MM.1S (cell line): ENCODE measurements around the gene PNPLA7.

ENCODE experiments used
- DNase-seq: peaks from one replicate; pipeline ENCODE4 v3.0.0-alpha.2; 2015
- H2AFZ ChIP-seq: fragments of 300-600 bp; sonication (generic); 2 replicates; pipeline ENCODE4 v1.6.0; 2016; ENCODE audit warnings: antibody characterized with exemption, low read length
- H3F3A ChIP-seq: fragments of 300-600 bp; sonication (generic); 2 replicates; pipeline ENCODE4 v1.6.1; 2016; ENCODE audit warnings: mild to moderate bottlenecking, antibody characterized with exemption, low read length, moderate library complexity, mixed read lengths; ENCODE audit not compliant: insufficient read depth
- H3K27ac ChIP-seq: fragments of 300-600 bp; sonication (generic); 2 replicates; pipeline ENCODE4 v1.5.1; 2016; ENCODE audit warnings: mild to moderate bottlenecking, low read length
- H3K27me3 ChIP-seq: fragments of 300-600 bp; sonication (generic); replicated peaks from 2 replicates; pipeline ENCODE4 v1.6.0; 2016; ENCODE audit warnings: low read length; ENCODE audit not compliant: insufficient read depth
- H3K36me3 ChIP-seq: fragments of 300-600 bp; sonication (generic); replicated peaks from 2 replicates; pipeline ENCODE4 v1.6.1; 2016; ENCODE audit warnings: mild to moderate bottlenecking, low read length, mixed read lengths; ENCODE audit not compliant: insufficient read depth
- H3K4me1 ChIP-seq: fragments of 300-600 bp; sonication (generic); 2 replicates; pipeline ENCODE4 v1.6.1; 2016; ENCODE audit warnings: low read length, mixed read lengths
- H3K4me2 ChIP-seq: fragments of 300-600 bp; sonication (generic); 2 replicates; pipeline ENCODE4 v1.6.0; 2016; ENCODE audit warnings: low read depth, low read length
- H3K4me3 ChIP-seq: fragments of 300-600 bp; sonication (generic); 2 replicates; pipeline ENCODE4 v1.5.1; 2016; ENCODE audit warnings: low read length, mixed read lengths
- H3K79me2 ChIP-seq: fragments of 300-600 bp; sonication (generic); 2 replicates; pipeline ENCODE4 v1.6.1; 2016; ENCODE audit warnings: mixed run types, low read length, mixed read lengths
- H3K9ac ChIP-seq: fragments of 300-600 bp; sonication (generic); 2 replicates; pipeline ENCODE4 v1.6.1; 2016; ENCODE audit warnings: low read length, mixed read lengths
- H3K9me2 ChIP-seq: fragments of 300-600 bp; sonication (generic); replicated peaks from 2 replicates; pipeline ENCODE4 v1.6.1; 2016; ENCODE audit warnings: mild to moderate bottlenecking, low read length, mixed read lengths; ENCODE audit not compliant: insufficient read depth
- H3K9me3 ChIP-seq: fragments of 300-600 bp; sonication (generic); replicated peaks from 2 replicates; pipeline ENCODE4 v1.6.1; 2016; ENCODE audit warnings: mild to moderate bottlenecking, low read length, mixed read lengths; ENCODE audit not compliant: insufficient read depth
- H4K20me1 ChIP-seq: fragments of 300-600 bp; sonication (generic); 2 replicates; pipeline ENCODE4 v1.6.1; 2016; ENCODE audit warnings: mild to moderate bottlenecking, low read length, moderate library complexity, mixed read lengths; ENCODE audit not compliant: insufficient read depth
- EZH2 ChIP-seq: fragments of 300-600 bp; sonication (generic); optimal IDR thresholded peaks from 2 replicates; pipeline ENCODE3; 2017; ENCODE audit warnings: low read depth, mild to moderate bottlenecking, antibody characterized with exemption, low read length, mixed read lengths
- EZH2phosphoT487 ChIP-seq: fragments of 300-600 bp; sonication (generic); IDR thresholded peaks from 2 replicates; pipeline ENCODE4 v1.6.1; 2018; ENCODE audit warnings: antibody characterized with exemption, low read length
- TF ChIP-seq, protein P1 (sequence below): fragments of 300-600 bp; sonication (generic); IDR thresholded peaks from 2 replicates; pipeline ENCODE4 v1.5.1; 2016; ENCODE audit warnings: antibody characterized with exemption, low read length, mixed read lengths

The PNPLA7 gene

DNA sequence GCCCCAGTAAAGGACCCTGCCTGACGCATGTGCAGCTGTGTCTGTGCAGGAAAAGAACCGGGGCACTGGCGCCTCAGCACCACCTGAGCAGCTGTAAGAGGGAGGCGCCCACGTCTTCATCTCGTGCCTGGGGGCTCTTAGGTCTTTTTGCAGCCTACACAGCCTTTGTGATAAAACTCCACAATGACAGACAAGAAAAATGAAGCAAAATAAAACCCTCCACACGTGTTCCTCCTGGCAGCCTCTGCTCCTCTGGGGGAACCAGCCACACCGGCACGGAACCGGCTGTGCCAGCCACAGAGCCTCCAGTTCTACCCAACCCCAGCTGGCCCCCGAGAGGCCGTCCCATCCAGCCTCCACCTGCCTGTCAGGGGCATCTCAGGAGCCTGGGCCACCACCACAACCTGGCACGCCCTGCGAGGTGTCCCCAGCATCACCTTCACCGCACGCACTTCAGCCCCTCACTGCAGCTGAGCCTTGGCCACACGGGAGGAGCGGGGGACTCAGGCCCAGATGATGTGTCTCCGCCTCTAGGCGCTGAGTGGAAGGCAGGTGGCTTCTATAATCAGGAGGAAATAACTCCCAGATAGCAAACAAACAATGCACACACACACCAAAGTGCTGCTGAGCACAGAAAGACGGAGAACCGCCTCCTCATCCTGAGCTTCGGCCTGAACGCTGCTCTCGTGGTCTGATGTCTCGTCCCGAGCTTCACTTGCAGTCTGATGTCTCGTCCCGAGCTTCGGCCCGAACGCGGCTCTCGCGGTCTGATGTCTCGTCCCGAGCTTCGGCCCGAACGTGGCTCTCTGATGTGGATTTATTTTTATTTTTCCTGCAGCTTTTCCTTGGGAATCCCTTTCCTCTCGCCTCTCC, 62.5 kb downstream of the PNPLA7 start:
- Histone ChIP-seq H3K9me3 (no peaks in the 10 kb centered on the region), H3K4me3 (no peak overlapping the region), H3K9me2 (no peaks in the 10 kb centered on the region), H3F3A (peaks cover 10% of the 10 kb centered on the region; the same call in 1 of the 2 replicates), H3K79me2 (no peaks in the 10 kb centered on the region), H4K20me1 (no peaks in the 10 kb centered on the region), H3K27ac (no peak overlapping the region), H3K9ac (no peak overlapping the region), H2AFZ (no peak overlapping the region), H3K4me1 (peaks cover 18% of the 10 kb centered on the region; the same call in 1 of the 2 replicates), H3K36me3 (no peaks in the 10 kb centered on the region), H3K4me2 (no peak overlapping the region), H3K27me3 (peaks cover 44% of the 10 kb centered on the region)
- TF ChIP-seq EZH2phosphoT487, result no peak
- no peak for TF ChIP-seq EZH2
- TF ChIP-seq, protein P1, sequence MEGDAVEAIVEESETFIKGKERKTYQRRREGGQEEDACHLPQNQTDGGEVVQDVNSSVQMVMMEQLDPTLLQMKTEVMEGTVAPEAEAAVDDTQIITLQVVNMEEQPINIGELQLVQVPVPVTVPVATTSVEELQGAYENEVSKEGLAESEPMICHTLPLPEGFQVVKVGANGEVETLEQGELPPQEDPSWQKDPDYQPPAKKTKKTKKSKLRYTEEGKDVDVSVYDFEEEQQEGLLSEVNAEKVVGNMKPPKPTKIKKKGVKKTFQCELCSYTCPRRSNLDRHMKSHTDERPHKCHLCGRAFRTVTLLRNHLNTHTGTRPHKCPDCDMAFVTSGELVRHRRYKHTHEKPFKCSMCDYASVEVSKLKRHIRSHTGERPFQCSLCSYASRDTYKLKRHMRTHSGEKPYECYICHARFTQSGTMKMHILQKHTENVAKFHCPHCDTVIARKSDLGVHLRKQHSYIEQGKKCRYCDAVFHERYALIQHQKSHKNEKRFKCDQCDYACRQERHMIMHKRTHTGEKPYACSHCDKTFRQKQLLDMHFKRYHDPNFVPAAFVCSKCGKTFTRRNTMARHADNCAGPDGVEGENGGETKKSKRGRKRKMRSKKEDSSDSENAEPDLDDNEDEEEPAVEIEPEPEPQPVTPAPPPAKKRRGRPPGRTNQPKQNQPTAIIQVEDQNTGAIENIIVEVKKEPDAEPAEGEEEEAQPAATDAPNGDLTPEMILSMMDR, result no peak
- DNase-seq, result no peak

DNA sequence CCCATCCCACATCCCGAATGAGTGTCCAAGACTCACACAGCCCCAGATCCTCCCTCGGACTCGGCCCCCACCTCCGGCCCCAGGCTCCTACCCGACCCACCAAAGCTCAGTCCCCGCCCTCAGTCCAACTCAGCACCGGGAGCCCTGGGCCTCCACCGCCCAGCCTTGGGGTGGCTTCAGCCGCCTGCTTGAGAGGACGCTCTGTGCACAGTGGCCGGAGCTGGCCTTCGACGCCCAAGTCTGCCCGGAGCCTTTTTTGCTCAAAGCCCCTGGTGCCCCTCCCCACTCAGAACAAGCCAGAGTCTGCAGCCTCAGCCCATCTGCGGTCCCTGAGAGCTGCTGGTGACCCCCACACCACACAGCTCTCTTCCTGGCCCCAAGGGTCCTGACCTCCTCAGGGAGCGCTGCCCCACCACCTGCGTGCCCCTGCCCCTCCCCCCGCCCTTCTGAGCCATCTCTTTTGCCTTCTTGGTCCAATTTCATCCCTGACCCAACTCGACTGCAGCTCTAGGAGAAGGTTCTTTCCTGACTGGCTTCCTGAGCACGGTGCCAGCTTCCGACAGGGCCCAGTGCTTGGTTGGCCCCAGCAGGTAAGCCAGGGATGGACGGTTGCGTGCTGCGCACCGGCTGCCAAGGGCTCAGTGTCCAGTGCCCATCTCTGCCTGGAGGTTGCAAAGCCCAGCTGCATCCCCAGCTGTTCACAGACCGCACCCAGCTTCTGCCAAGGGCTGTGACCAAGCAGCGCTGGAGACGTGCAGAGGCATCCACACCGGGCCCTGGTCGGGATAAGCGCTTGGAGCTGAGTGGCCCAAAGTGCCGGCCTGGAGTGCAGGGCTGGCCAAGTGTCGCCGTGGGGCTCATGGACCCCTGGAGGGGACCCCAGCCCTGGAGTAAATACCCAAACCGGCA, 63.4 kb downstream of the PNPLA7 start:
- Histone ChIP-seq H3K9ac (no peak overlapping the region), H3K79me2 (no peaks in the 10 kb centered on the region), H2AFZ (no peak overlapping the region), H3F3A (peaks cover 18% of the 10 kb centered on the region), H3K4me2 (no peak overlapping the region), H3K27ac (no peak overlapping the region), H3K9me2 (no peaks in the 10 kb centered on the region), H3K4me3 (no peak overlapping the region), H3K4me1 (peaks cover 23% of the 10 kb centered on the region), H3K27me3 (peaks cover 40% of the 10 kb centered on the region), H3K9me3 (no peaks in the 10 kb centered on the region), H4K20me1 (no peaks in the 10 kb centered on the region), H3K36me3 (no peaks in the 10 kb centered on the region)
- no peak for DNase-seq
- no peak for TF ChIP-seq EZH2phosphoT487
- TF ChIP-seq, protein P1, result no peak

DNA sequence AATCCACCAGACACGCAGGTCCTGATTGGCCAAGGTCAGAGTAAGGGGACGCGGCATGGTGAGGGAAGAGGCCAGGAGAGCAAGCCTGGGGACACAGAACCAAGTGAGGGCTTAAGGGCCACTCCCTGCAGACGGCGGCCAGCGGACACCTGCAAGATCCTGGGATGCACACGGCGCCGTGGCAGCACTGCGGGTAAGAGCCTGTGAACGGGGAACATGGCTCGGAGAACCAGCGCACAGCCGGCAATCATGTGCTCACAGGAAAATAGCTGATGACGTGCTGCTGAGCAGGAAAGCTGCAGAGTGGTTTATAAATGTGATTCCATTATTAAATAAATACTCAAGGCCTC, 64.1 kb downstream of the PNPLA7 start:
- no peak for DNase-seq
- H3K4me3 ChIP-seq, result no peak overlapping the region
- H3K36me3 ChIP-seq, result no peaks in the 10 kb centered on the region
- peaks cover 19% of the 10 kb centered on the region for H3F3A ChIP-seq
- no peak overlapping the region for H3K9ac ChIP-seq
- no peaks in the 10 kb centered on the region for H3K79me2 ChIP-seq
- H3K9me3 ChIP-seq, result no peaks in the 10 kb centered on the region
- H3K27ac ChIP-seq, result no peak overlapping the region
- H3K4me1 ChIP-seq, result peaks cover 24% of the 10 kb centered on the region
- no peaks in the 10 kb centered on the region for H4K20me1 ChIP-seq
- peaks cover 34% of the 10 kb centered on the region for H3K27me3 ChIP-seq
- H2AFZ ChIP-seq, result no peak overlapping the region
- no peaks in the 10 kb centered on the region for H3K9me2 ChIP-seq
- H3K4me2 ChIP-seq, result no peak overlapping the region
- no peak for TF ChIP-seq EZH2
- TF ChIP-seq, protein P1, result no peak
- TF ChIP-seq EZH2phosphoT487, result no peak
